ENCODE data around the gene ANKS1B. TPM values are rescaled to one million over a fixed set of nuclear protein-coding genes. Genes with fewer than 3 reads are reported as not detected.
"Not testable (repeated sequence)": the region's sequence is repeated elsewhere in the genome, so short reads cannot be mapped to it uniquely, and the experiment has no call there.

The ANKS1B gene
- total RNA-seq, 1 experiment from 2014 or later, result 0.54 TPM

DNA sequence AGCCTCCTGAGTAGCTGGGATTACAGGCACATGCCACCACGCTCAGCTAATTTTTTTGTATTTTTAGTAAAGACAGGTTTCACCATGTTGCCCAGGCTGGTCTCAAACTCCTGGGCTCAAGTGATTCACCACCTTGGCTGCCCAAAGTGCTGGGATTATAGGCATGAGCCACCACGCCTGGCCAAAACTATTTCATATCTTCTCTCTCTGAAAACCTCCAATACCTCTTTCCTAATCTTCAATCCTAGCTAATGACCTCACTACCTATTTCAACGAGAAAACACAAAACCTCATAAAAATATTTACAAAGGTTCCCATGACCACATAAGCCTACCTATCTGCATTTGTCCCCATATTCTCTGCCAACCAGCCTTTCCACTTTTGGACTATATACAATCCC lies 32.3 kb upstream of the ANKS1B start:
- no peak for DNase-seq (ENCODE audit: low read depth, low spot score)
- Histone ChIP-seq H3K9me3 (ENCODE audit: control insufficient read depth in 1 of 2, insufficient read depth in 1 of 2, low read depth in 1 of 2, low read length in 2 of 2) (no peaks in the 10 kb centered on the region), H3K4me1 (ENCODE audit: control insufficient read depth in 1 of 2, insufficient read depth in 2 of 2, low read length in 2 of 2) (no peaks in the 10 kb centered on the region), H2AFZ (ENCODE audit: low read depth, low read length, poor library complexity, severe bottlenecking) (no peak overlapping the region), H3K9me2 (ENCODE audit: insufficient read depth) (no peaks in the 10 kb centered on the region), H3K4me2 (ENCODE audit: low read length) (no peak overlapping the region), H3K9ac (ENCODE audit: low read length) (no peak overlapping the region), H3K27ac (ENCODE audit: low read depth, low read length) (no peak overlapping the region), H3K4me3 (replicated peaks in 1 of 2; ENCODE audit: low read depth in 1 of 2, low read length in 2 of 2) (no peak overlapping the region), H3K27me3 (ENCODE audit: insufficient read depth, low read length) (no peaks in the 10 kb centered on the region), H3K36me3 (ENCODE audit: control insufficient read depth in 1 of 2, insufficient read depth in 2 of 2, low read length in 2 of 2) (no peaks in the 10 kb centered on the region), H4K20me1 (ENCODE audit: insufficient read depth) (no peaks in the 10 kb centered on the region; the same call in 1 of the 2 replicates), H3K79me2 (ENCODE audit: insufficient read depth, low read length) (no peaks in the 10 kb centered on the region)
- intact Hi-C loops (cut with micrococcal nuclease), result no loop called here
- ChIA-PET RAD21 (ENCODE audit: low non-redundant PET in 1 of 2, low total read pairs in 2 of 2, uncharacterized antibody in 2 of 2, unreplicated experiment in 2 of 2) (no interaction called here), CTCF (no interaction called here), POLR2A (no interaction called here)
- TF ChIP-seq TCF7L2 (IDR thresholded peaks at IDR 0.05; ENCODE audit: borderline replicate concordance, extremely low read depth, insufficient read depth, insufficient read length) (no peak), CBX3 (IDR thresholded peaks at IDR 0.05; ENCODE audit: low read depth) (no peak), POLR2AphosphoS5 (IDR thresholded peaks at IDR 0.05; ENCODE audit: low read depth, low read length) (no peak), ELF1 (IDR thresholded peaks at IDR 0.05; ENCODE audit: borderline replicate concordance, low read depth) (no peak), CEBPB (IDR thresholded peaks at IDR 0.05; ENCODE audit: low read depth) (no peak), SIN3A (IDR thresholded peaks at IDR 0.05; ENCODE audit: low read depth) (no peak), EZH2 (IDR thresholded peaks at IDR 0.05) (no peak), POLR2A (IDR thresholded peaks at IDR 0.05; ENCODE audit: borderline replicate concordance, extremely low read depth, insufficient read depth, insufficient read length) (no peak), JUND (IDR thresholded peaks at IDR 0.05) (no peak)
- TF ChIP-seq, protein P1, sequence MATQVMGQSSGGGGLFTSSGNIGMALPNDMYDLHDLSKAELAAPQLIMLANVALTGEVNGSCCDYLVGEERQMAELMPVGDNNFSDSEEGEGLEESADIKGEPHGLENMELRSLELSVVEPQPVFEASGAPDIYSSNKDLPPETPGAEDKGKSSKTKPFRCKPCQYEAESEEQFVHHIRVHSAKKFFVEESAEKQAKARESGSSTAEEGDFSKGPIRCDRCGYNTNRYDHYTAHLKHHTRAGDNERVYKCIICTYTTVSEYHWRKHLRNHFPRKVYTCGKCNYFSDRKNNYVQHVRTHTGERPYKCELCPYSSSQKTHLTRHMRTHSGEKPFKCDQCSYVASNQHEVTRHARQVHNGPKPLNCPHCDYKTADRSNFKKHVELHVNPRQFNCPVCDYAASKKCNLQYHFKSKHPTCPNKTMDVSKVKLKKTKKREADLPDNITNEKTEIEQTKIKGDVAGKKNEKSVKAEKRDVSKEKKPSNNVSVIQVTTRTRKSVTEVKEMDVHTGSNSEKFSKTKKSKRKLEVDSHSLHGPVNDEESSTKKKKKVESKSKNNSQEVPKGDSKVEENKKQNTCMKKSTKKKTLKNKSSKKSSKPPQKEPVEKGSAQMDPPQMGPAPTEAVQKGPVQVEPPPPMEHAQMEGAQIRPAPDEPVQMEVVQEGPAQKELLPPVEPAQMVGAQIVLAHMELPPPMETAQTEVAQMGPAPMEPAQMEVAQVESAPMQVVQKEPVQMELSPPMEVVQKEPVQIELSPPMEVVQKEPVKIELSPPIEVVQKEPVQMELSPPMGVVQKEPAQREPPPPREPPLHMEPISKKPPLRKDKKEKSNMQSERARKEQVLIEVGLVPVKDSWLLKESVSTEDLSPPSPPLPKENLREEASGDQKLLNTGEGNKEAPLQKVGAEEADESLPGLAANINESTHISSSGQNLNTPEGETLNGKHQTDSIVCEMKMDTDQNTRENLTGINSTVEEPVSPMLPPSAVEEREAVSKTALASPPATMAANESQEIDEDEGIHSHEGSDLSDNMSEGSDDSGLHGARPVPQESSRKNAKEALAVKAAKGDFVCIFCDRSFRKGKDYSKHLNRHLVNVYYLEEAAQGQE (IDR thresholded peaks at IDR 0.05; ENCODE audit: low read depth), result no peak
- TF ChIP-seq, protein P2, sequence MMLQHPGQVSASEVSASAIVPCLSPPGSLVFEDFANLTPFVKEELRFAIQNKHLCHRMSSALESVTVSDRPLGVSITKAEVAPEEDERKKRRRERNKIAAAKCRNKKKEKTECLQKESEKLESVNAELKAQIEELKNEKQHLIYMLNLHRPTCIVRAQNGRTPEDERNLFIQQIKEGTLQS (IDR thresholded peaks at IDR 0.05), result no peak
- TF ChIP-seq, protein P3, sequence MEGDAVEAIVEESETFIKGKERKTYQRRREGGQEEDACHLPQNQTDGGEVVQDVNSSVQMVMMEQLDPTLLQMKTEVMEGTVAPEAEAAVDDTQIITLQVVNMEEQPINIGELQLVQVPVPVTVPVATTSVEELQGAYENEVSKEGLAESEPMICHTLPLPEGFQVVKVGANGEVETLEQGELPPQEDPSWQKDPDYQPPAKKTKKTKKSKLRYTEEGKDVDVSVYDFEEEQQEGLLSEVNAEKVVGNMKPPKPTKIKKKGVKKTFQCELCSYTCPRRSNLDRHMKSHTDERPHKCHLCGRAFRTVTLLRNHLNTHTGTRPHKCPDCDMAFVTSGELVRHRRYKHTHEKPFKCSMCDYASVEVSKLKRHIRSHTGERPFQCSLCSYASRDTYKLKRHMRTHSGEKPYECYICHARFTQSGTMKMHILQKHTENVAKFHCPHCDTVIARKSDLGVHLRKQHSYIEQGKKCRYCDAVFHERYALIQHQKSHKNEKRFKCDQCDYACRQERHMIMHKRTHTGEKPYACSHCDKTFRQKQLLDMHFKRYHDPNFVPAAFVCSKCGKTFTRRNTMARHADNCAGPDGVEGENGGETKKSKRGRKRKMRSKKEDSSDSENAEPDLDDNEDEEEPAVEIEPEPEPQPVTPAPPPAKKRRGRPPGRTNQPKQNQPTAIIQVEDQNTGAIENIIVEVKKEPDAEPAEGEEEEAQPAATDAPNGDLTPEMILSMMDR (IDR thresholded peaks at IDR 0.05 in 2 of 3, conservative IDR thresholded peaks at IDR 0.05 in 1 of 3; ENCODE audit: borderline replicate concordance in 1 of 3, insufficient read depth in 1 of 3, low read depth in 2 of 3, low read length in 2 of 3), result no peak
- BruUV-seq (replicated peaks), result no TSS peak
- no peak for ATAC-seq

DNA sequence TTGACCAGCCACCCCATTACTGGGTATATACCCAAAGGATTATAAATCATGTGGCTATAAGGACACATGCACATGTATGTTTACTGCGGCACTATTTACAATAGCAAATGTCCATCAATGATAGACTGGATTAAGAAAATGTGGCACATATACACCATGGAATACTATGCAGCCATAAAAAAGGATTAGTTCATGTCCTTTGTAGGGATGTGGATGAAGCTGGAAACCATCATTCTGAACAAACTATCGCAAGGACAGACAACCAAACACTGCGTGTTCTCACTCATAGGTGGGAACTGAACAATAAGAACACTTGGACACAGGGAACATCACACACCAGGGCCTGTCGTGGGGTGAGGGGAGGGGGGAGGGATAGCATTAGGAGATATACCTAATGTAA lies 31.6 kb upstream of the ANKS1B start:
- ATAC-seq; DNase-seq (ENCODE audit: low read depth, low spot score); intact Hi-C loops (cut with micrococcal nuclease); H3K9ac ChIP-seq (ENCODE audit: low read length); H3K27ac ChIP-seq (ENCODE audit: low read depth, low read length); H3K4me3 ChIP-seq (replicated peaks in 1 of 2; ENCODE audit: low read depth in 1 of 2, low read length in 2 of 2); H3K4me2 ChIP-seq (ENCODE audit: low read length); H3K4me1 ChIP-seq (ENCODE audit: control insufficient read depth in 1 of 2, insufficient read depth in 2 of 2, low read length in 2 of 2); CTCF ChIA-PET; H3K36me3 ChIP-seq (ENCODE audit: control insufficient read depth in 1 of 2, insufficient read depth in 2 of 2, low read length in 2 of 2); H3K79me2 ChIP-seq (ENCODE audit: insufficient read depth, low read length); H2AFZ ChIP-seq (ENCODE audit: low read depth, low read length, poor library complexity, severe bottlenecking); H3K27me3 ChIP-seq (ENCODE audit: insufficient read depth, low read length); RAD21 ChIA-PET (ENCODE audit: low non-redundant PET in 1 of 2, low total read pairs in 2 of 2, uncharacterized antibody in 2 of 2, unreplicated experiment in 2 of 2); POLR2A ChIA-PET; H3K9me3 ChIP-seq (ENCODE audit: control insufficient read depth in 1 of 2, insufficient read depth in 1 of 2, low read depth in 1 of 2, low read length in 2 of 2); BruUV-seq (replicated peaks); H3K9me2 ChIP-seq (ENCODE audit: insufficient read depth); H4K20me1 ChIP-seq (ENCODE audit: insufficient read depth): not testable (repeated sequence)

All from HCT116 (cell line).